HepG2 (cell line): Measurements from ENCODE around the gene THBS2. TPM values are rescaled to one million over a fixed set of nuclear protein-coding genes. Genes with fewer than 3 reads are reported as not detected.

Source experiments
- JUND ChIP-seq: sonication (generic); formaldehyde crosslinking; IDR thresholded peaks from 2 replicates; pipeline ENCODE4 v1.8.0; 2022; ENCODE audit warnings: mild to moderate bottlenecking, missing genetic modification reagents
- RERE ChIP-seq: IDR thresholded peaks from 2 replicates; pipeline ENCODE4 v1.6.1; 2016; ENCODE audit warnings: low read depth, missing genetic modification reagents, missing compliant biosample characterization
- TBL1XR1 ChIP-seq: fragments of 150-350 bp; IDR thresholded peaks from 2 replicates; pipeline ENCODE4 v1.6.1; 2014; ENCODE audit warnings: borderline replicate concordance, low read length; ENCODE audit not compliant: partially characterized antibody
- ZNF44 ChIP-seq: sonication (generic); formaldehyde crosslinking; IDR thresholded peaks from 2 replicates; pipeline ENCODE4 v1.5.1; 2020; ENCODE audit warnings: mild to moderate bottlenecking, missing genetic modification reagents
- ZNF549 ChIP-seq: sonication (generic); formaldehyde crosslinking; IDR thresholded peaks from 2 replicates; pipeline ENCODE4 v1.5.0; 2020; ENCODE audit warnings: missing genetic modification reagents
- polyA plus RNA-seq, 8 experiments: library from polyadenylated mRNA; depleted of rRNA in 3 of 8; stranded (reverse) in 7 of 8; unstranded in 1 of 8; fragments of >200 nt; fragmentation: Illumina TruSeq in 4 of 8; extraction: Trizol in 4 of 8; gene quantifications; 2 replicates each; pipeline versions ENCODE4 v1.2.1 to v1.2.3, GENCODE V29; 2011 to 2016; ENCODE audit warnings: low read depth in 4 of 8, missing spikeins in 1 of 8, mixed read lengths in 1 of 8; ENCODE audit not compliant: insufficient read depth in 1 of 8
- total RNA-seq, 5 experiments: library from RNA; depleted of rRNA; stranded (reverse); fragments of >200 nt; fragmentation: Illumina TruSeq; extraction: Trizol; gene quantifications; 2 replicates each; pipeline ENCODE4 v1.2.3, GENCODE V29; 2016; ENCODE audit warnings: low read depth in 1 of 5

THBS2 gene
- total and polyA plus RNA-seq, 2 of the 13 experiments (the other 11 are each of a cell fraction or from before 2014, with no cell fraction given), result 0.12 to 0.15 TPM

- TF ChIP-seq RERE (CRISPR knock-in tag) (peak; percentile 93), ZNF549 (CRISPR knock-in tag) (no peak), JUND (CRISPR knock-in tag) (peak; percentile 96), ZNF44 (CRISPR knock-in tag) (peak; percentile 67; the same call in 1 of the 2 replicates), TBL1XR1 (peak; percentile 57)
Observed at GRCh38 chr6:169292338-169293124, 38.9 kb upstream of the THBS2 start (continued).
